DMS114 treated with DMSO at 0.1 percent for 48 hours (cell line): ENCODE measurements around the gene UNC5A.

ENCODE experiments used
- DNase-seq: peaks from one replicate; lab custom pipeline; 2025; ENCODE audit not compliant: unreplicated experiment; lab: John Stamatoyannopoulos, UW

Gene UNC5A

DNA sequence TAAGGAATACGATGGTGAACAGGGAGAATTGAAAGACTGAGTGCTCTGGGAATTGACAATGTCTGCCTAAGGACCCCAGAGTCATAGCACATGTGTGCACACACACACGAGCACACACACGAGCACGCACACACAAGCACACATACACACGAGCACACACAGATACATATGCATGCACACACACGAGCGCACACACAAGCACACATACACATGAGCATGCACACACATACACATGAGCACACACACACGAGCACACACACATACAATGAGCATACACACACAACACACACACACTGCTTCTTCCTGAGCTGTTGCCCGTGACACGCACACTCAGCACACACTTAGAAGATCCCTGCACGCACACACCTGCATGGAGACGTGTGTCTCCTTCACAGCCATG, 10.9 kb upstream of the UNC5A start:
- no peak for DNase-seq

DNA sequence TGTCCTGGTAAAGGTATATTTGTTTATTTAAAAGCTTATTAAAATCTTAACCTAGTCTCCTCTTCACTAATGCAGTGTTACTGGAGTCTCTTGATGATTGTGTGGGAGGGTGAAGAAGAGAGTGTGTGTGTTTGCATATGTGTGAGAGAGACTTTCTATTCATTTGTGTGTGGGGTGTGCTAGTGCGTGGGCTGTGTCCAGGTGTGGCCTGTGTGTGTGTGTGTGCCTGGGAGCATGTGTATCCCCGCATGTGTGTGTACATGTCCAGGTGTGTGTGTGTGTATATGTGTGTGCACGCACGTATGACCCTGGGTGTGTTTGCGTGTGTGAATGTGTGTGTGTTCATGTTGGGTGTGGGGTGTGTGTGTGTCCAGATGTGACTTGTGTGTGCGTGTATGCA, 10.3 kb upstream of the UNC5A start:
- no peak for DNase-seq

DNA sequence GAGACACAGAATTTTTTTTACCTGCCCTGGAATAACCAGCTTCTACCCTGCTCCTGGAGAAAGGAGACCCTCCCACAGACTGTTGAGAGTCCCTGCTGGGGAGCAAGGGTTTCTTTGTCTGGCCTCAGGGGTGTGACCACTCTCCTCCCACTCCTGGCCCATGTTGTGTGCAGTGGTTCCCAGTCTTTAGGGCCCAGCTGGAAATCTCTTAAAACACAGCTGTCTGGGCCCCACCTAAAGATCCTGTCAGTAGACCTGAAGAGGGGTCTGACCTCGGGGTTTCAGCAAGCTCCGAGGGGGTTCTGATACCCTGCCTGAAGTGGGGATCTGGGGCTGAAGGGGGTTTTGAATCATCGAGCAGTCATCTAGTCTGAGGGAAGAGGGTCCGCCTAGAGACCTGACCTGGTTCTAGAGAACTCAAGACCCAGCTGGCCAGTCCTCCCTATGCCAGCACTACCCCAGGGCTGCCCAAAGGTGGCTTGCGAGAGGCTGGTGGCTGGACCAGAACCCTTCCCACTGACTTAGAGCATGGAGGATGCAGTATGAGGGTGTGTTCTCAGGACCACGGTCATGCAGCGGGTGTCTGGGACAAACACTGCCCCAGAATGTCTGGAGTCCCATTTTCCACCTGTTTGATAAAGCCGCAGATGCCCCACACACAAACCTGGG, 8.1 kb upstream of the UNC5A start:
- no peak for DNase-seq

DNA sequence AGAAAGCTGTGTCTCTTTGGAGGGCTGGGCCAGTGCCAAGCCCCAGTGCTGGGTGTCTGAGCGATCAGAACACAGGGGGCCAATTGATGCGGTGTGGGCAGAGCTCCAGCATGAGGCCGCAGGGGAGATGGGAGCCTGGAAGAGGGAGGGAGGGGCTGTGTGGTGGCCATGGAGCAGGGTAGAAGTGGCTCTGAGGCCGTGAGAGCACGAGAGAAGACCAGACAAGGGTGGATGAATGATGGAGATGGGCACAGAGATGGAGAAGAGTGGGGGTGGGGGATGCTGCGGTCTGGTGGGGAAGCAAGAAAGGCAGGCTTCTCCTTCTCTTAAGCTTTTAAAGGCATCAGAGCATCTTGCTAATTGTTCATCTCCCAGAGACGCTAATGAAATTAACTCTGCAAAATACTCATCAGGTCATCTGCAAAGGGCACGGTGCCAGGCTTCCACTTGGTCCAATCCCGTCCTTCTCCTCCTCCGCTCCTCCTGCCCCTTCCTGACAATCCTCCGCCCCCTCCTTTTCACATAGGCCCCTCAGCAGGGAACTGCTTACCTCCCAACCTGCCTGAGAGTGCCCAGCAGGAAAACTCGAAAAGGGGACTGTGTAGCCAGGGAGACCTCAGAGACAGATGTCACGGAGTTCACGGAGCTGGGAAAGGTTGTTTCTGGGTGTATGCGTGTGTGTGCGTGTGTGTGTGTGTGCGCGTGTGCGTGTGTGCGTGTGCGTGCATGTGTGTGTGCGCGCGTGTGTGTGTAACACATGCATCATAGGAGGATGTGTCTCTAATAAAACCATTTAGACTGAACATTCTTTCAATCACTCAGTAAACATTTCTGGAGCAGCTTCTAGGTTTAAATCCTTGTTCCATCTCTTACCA, 7.1 kb upstream of the UNC5A start:
- DNase-seq: no peak

DNA sequence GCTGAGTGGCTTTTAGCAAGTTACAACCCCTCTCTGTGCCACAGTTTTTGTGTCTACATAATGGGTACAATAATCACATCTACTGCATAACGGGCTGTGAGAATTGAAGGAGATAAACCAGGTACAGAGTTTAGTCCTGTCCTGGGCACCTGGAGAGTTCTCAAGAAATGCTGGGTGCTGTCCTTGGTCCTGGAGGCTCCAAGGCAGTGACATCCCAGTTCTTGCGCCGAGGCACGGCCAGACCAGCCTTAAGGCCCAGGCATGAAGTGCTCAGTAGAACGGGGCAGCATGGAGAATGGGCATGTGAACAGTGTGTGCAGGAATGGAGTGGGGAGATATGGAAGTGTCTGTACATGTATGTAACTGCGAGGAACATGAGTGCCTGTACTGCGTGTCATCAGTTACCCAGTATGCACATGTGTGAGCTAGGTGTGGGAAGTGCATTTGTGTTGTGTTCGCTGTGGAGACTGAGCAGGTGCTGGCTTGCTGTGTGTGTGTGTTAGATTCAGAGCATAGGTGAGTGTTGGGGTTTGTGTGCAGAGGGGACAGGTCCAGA, 6.3 kb upstream of the UNC5A start:
- no peak for DNase-seq

DNA sequence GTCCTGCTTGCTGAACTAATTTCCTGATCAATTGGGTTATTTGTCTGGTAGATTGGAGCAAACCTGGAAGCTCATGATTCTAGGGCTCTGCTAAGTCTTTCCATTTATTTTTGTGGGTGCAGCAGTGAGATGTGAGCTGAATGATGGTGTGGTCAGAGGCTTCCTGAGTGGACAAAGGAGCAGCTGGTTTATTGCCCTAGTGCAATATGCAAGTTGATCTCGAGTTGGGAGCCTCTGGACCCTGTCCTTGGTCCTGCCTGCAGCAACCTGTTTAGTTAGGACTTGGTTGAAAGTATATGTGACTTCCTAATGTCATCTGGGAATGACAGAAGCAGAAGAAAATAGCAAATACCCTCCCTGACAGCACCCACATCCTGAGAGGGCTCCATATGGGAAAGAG, 4.2 kb upstream of the UNC5A start:
- DNase-seq: no peak

DNA sequence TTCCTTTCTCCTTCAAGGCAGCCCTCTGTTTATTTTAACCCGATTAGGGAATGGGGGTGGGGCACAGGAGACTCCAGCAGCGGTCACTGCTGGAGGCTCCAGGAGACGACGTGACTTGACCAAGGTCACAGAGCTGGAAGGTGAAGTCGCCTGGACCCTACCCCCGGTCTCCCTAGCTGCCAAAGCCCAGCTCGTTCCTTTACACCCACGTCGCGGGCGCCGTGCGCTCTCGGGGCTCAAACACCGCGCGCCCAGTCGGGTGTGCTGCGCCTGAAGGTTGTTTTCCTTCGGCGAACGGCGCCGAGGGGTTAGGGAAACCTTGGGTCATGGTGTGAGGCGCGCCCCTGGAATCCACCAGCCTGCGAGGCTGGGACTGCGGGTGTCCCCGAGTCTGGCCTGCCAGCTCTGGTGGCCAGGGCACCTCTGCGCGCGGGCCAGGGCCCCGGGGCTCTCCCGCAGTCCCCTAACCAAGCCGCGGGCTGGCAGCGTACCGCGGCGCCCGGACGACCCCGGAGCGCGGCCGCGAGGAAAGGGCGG, 747 bp upstream of the UNC5A start:
- DNase-seq: no peak

DNA sequence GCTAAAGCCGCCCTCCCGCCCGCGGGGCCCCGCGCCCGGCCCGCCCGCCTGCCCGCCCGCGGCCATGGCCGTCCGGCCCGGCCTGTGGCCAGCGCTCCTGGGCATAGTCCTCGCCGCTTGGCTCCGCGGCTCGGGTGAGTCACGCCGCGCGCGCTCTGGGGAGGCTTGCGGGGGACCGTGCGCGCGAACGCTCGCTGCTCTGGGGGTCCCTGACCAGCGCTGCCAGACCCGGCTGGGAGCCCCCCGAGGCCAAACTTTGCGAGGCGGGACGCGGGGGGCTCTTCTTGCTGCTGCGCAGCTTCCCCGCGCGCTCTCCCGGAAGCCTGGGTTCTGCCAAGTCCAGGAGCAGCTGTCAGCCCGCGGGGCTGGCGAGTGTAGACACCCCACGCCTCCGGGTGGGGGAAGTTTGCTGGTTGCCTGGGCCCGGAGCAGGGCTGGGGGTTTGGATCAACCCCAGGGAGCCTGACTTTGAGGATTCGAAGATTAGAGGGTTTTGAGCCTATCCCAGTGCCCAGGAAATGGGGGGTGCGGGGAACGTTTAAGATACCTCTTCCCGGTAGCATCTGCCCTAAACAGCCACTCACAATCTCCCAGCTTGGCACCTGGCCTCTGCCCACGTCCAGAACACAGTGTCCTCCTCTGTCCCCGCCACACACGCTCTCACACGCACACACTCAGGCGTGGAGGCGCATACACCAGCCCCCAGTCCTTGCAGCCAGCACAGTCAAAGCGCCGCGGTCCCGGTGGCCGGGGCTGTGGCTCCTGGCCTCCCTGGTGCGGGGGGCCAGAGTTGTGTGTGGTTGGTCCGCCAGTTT, 535 bp downstream of the UNC5A start:
- no peak for DNase-seq

DNA sequence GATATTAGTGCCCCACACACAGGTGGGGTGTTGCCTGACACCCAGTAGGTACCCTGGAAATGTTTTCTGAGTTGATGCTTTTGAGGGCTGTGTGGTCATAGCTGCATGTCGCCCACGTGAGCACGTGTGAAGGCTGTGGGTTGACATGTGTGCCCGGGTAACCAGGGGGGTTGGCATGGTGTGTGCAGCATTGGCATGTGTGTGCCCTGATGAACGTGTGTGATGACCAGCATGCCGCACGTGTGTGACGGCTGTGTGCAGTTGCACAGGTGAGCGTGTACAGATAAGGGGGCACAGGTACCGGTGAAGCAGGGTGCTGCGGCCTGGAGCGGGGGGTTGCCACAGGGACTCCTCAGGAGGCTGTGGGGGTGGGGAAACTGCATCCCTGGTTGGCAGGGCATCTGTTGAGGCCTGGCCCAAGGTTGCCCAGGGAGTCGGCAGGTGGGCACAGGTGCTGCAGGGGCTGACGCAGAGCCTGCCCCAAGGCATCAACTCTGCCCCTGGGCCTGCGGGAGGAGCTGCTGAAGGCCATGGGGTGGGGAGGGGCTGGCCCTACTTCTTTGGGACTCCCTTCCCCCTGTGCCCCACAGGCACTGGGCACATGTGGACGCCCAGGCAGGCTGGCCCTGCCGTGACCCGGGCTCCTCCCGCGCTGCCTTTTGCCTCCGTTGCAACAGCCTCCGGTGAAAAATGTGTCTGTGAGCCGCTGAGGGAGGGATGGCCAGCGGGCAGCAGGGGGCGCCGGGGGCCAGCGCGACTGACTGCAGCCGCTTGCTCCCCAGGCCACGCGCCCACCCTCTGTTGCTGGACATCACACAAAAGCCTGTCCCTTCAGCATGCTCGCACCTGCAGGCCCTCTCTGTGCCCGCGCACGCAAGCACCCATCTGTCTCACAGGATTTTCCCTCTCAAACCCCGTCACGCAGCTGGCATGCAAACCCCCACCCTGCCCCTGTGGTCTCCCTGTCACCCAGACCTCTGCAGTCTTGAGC, 2.2 kb downstream of the UNC5A start:
- DNase-seq: peak; percentile 14

DNA sequence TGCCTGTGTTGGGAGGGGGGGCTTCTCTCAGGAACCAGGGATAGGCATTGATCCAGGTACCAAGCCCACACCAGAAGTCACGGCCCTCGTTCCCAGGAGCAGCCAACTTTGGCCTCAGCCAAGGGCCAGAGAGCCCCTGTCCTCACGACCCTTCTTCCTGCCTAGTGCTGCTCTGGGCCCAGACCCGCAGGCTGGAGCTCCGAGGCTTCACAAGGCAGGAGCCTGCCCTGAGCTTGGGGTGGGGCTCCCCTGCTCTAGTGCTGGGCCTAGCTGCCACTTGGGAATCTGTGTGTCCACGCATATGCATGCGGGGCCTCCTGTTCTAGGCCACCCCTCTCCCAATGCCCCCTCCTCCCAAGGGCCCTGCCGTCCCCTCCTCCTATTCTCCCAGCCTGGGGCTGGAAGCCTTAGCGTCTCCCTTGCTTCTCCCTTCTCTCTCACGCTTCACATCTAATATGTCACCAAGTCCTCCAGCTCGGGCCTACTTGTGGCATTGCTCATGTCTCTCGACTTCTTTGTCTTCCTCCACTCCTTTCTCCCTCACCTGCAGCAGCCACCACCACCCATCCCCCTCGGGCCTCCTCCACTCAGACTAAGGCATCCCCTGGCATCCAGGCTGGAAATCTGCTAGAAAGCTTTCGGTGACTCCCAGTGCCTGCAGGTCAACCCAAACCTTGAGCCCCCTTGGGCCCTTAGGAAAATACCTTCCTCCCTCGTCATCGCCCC, 3.4 kb downstream of the UNC5A start:
- no peak for DNase-seq

DNA sequence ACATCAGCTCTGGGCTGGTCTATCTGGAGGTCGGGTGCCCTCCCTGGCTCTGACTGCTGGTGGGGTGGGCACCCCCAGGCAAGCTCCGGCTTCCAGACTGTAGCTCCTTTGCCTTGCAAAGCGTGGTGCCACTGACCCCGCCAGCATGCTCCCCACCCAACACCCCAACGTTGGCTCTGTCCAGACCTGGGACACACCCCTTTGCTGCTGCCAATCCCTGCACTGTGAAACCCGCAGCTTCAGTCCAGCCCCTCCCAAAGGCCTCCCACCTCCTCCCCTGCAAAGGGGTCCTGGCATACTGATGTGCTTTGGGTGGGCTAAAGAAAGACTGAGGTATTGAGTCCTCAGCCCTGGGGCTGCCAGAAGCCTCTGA, 3.9 kb downstream of the UNC5A start:
- DNase-seq: no peak

DNA sequence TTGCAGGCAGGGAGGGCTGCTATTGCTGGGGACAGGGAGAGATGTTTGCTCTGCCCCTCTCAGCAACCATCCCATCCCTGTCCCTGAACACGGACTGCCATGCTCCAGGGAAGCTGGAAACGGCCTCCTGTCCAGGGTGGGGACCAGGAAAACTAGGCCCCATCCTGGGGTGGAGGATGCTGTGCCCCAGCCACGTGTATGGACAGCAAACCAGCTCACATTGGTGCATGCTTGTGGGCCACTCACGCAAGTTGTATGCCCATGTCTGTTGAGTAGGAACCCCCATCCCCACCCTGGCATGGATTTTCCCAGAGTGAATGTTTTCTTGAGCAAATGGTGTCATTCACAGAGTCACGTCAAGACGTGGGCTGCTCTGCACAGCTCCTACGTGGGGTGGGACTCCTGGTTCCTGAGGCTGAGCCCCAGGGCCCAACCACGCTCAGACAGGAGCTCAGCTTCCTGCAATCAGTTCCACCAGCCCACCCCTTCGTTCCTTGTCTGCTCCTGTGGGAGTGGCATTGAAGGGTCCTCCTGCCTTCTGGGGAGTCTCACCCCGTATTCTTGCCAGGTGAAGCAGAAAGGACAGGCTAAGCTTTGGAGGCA, 4.6 kb downstream of the UNC5A start:
- no peak for DNase-seq

DNA sequence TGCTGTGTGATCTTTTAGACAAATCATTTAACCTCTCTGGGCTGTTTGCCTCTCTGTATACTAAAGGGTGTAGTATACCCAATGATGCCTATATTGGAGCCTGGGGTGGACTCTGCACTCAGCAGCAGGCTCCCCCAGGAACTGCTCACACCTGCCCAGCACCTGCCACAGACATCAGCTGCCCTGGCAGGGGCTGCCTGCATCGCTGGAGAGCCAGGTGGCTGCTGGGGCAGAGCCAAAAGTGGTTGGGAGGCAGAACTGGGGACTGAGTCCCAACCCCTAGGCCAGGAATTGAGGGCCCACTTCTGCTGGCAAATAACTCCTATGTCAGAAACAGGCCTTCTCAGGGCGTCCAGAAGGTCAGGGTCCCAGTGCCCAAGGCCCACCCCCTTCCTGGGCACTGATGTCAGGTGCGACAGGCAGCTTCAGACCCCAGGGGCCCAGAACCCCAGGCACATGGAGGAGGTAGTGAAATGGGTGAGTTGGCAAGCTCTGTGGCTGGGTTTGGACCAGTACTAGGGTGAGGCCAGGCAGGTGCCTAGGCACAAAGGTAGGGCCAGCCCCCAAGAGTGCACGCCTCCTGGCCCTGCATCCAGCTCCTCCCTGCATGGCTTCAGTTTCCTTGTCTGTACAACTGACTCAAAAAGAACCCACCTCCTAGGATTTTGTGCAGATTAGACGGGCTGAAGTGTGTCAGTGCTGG, 5.8 kb downstream of the UNC5A start:
- no peak for DNase-seq

DNA sequence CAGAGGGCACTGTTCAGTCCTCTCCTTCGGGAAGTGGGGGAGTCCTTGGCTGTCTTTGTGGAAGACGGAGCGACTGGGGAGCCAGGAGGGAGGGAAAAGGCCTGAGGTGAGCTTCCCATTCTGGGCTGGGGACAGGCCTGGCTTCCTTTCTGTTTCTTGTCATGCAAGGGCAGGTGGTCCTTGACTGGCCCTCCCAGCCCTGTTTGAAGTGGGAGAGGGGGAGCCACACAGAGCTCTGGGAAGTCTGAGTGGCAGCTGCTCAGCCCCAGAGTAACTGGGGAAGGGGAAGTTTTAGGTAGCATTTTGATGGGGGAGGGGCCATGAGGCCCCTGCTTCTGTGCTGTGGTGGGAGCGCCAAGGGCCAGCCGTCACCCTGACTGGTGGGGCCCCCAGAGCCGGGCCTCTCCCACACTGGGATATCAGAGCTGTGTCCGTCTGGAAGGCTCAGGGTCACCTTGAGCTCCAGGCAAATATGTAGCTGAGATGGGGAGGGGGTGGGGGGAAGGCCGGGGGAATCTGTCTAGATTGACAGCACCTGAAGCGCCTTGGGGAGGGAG, 6.5 kb downstream of the UNC5A start:
- DNase-seq: no peak

DNA sequence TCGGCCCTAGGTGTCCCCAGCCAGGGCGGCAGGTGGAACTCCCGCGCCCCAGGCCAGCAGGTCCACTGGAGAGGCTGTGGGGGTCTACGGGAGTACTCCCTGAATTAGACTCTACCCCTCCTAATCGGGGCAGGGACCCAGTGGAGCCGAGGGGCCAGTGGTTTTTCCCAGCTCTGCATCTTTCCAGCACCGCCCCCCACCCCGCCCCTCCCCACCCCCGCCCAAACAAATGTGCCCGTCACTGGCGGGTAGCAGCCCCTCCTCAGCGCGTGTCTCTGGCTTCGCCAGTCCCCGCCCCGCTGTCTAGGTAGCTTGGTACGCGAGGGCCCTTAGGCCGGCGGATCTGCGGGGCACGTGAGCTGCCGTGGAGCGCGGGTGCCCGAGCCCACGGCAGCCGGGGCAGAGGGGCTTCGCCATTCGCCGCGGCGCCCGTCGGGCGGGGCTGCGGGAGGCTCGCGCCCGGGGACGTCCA, 7.0 kb downstream of the UNC5A start:
- peak; percentile 23 for DNase-seq

DNA sequence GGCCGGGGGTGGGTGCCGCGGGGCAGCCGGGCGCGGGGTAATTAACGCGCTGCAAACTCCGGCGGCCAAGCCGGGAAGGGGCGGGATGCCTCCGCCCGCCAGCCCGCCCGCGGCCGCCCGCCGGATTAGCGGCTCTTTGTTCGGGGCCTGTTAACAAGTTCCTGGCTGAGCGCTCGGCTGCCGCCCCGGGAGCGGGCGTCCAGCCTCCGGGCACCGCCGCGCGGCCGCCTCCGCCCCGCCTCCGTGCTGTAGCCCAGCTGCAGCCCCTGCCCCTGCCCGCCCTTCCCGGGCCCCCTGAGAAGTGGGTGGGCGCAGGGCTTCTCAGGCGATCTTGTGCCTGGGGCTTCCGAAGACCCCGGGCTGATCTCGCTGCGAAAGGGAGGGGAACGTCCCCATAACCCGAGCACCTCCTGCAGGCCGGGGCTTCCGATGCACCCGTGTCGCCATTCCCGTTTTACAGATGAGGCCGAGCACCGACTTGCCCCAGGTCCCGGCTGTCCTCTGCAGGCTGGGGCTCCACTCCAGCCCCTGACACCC, 7.5 kb downstream of the UNC5A start:
- peak; percentile 36 for DNase-seq

DNA sequence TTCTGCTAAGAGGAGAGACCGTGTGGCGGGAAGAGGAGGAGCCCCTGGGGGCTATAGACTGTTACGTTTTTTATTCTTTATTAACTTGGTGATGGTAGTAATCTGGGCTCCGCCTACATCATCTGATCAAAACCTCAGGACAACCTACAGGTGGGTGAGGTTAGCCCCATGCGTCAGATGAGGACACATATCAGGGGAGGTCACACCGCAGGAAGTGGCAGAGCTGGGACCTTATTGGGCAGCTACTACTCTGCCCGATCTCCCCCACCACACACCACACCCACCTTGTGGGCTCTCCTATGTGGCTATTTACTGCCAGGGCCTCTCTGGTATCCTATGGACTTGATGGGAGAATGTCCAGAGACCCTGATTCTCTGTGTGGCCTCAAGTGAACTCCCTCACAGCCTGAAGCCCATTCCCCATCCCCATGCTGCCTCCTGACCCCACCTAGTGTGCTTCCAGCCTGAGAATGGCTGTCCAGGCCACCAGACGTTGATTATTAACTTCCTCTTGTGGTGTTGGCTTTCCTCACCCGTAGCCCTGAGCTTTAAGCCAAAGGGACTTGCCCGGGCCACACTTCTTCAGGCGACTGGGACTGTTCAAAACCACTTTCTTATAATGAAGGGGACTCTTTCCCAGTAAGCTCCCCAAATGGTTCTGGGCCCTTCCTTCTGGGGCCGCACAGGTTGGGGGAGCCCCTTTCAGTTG, 8.2 kb downstream of the UNC5A start:
- DNase-seq: no peak
